Choroid plexus epithelial cell (primary cell): Measurements from ENCODE around the gene FAM24A.
"Not testable (repeated sequence)": the region's sequence is repeated elsewhere in the genome, so short reads cannot be mapped to it uniquely, and the experiment has no call there.

Experiments used
- DNase-seq: peaks from one replicate; pipeline ENCODE4 v3.0.0-alpha.2; 2010; ENCODE audit warnings: low read depth
- H3K4me3 ChIP-seq: 2 replicates; pipeline ENCODE4 v1.5.1; 2011; ENCODE audit warnings: low read depth, mild to moderate bottlenecking, control low read depth, low read length, moderate library complexity
- TF ChIP-seq, protein P1 (sequence below): conservative IDR thresholded peaks from 2 replicates; pipeline ENCODE4 v1.5.1; 2011; ENCODE audit warnings: low read depth, mild to moderate bottlenecking, control low read depth, inconsistent platforms, low read length, moderate library complexity

Gene FAM24A

DNA sequence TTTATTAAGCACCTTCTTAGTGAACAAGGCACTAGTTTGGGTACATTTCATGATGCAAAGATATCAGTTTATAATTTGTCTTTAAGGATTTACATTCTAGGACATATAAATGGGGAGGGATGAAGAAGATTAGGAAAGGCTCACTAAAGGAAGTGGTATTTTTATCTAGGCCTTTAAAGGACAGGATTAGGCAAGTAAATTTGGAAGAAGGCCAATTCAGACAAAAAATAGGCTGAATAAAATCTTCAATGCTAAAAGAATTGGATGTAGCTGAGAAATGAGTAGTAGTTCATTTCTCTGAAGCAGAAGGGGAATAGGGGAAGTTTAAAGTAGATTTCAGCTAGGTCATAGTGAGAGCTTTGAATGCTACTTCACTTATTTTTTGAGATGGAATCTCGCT lies 26.2 kb upstream of the FAM24A start:
- TF ChIP-seq, protein P1, sequence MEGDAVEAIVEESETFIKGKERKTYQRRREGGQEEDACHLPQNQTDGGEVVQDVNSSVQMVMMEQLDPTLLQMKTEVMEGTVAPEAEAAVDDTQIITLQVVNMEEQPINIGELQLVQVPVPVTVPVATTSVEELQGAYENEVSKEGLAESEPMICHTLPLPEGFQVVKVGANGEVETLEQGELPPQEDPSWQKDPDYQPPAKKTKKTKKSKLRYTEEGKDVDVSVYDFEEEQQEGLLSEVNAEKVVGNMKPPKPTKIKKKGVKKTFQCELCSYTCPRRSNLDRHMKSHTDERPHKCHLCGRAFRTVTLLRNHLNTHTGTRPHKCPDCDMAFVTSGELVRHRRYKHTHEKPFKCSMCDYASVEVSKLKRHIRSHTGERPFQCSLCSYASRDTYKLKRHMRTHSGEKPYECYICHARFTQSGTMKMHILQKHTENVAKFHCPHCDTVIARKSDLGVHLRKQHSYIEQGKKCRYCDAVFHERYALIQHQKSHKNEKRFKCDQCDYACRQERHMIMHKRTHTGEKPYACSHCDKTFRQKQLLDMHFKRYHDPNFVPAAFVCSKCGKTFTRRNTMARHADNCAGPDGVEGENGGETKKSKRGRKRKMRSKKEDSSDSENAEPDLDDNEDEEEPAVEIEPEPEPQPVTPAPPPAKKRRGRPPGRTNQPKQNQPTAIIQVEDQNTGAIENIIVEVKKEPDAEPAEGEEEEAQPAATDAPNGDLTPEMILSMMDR = no peak
- peak; percentile 33 for DNase-seq
- no peak overlapping the region for H3K4me3 ChIP-seq

DNA sequence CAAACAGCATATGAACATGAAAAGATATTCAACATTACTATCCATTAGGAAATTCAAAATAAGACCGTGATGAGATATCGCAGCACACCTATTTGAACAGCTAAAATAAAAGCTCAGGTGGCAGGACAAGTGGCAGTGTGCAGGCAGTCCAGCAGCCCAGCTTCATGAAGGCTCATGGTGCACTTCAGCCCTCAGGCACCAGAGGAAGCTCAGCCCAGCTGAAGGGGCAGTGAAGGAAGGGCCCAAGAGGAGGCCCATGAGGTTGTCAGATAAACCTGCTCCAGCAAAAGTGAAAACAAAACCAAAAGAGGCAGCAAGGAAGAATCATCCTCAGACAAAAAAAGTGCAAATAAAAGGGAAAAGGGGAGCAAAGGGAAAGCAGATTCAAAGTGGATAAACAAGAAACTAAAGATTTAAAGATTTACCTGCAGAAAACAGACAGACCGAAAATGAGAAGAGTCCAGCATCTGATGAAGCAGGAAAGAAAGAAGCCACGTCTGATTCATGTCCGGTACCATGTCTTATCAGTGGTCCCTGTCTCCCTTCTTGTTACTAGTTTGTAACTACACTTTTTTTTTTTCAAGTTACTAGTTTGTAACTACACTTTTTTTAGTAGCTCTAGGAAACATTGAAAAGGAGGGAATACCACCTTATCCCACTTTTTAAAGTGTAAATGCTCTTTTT lies 16.0 kb upstream of the FAM24A start:
- TF ChIP-seq, protein P1 = no peak
- DNase-seq = no peak
- H3K4me3 ChIP-seq = no peak overlapping the region

DNA sequence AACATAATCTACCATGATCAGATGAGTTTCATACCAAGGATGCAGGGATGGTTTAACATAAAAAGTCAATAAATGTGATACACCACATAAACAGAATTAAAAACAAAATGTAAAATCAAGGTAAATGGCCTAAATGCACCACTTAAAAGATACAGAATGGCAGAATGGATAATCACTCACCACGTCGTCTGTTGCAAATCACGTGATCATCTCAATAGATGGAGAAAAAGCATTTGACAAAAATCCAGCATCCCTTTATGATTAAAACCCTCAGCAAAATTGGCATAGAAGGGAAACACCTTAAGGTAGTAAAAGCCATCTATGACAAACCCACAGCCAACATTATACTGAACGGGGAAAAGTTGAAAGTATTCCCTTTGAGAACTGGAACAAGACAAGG lies 6.5 kb upstream of the FAM24A start:
- DNase-seq, H3K4me3 ChIP-seq: not testable (repeated sequence)

DNA sequence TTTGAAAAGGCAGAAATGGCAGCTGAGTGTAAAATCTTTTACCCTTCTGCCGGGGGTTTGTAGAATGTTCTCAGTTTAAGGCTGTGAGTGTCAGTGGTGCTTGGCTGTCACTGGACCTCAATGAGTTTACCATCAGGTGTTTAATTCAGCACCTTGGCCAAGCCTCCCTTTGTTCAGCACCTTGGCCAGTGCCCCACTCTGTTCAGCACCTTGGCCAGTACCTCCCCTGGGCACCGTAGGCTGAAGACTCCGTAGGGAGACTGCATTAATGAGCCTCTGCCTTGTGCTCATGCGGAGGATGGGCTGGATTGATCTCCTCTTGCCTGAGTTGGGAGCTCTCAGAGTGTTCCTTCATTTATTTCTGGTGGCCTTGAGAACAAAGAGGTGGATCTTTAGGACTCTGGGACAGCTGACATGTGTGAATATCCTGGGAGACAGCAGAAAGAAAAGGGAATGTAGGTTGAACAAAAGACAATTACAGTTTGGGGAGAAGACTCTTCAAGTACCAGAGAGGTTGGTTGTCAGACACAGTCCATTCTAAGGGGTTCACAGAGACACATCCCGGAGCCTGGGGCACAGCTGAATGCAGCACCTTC lies 1.6 kb downstream of the FAM24A start:
- peak; percentile 71 for DNase-seq
- TF ChIP-seq, protein P1 = no peak

DNA sequence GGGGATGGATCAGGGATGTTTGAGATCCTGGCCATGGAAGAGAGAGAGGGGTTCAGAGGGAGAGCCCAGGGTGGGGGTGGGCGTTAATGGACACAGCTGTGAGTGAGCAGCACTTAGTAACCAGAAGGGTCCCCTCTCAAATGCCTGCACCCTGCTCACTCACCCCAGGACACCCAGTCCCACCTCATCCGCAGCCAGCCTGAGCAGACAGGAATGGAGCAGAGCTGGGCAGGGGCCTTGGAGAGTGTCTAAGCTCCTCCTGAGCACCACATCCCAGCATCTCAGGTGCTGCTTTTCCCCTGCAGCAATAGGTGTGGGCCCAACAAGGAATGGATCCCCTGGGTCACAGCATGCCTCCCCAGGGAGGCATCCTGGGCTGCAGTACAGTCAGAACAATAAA lies 5.3 kb downstream of the FAM24A start:
- no peak for DNase-seq
- no peak overlapping the region for H3K4me3 ChIP-seq
- TF ChIP-seq, protein P1 = no peak

More for the DNA sequence above, 1.6 kb downstream of the FAM24A start:
- H3K4me3 ChIP-seq = no peak overlapping the region

DNA sequence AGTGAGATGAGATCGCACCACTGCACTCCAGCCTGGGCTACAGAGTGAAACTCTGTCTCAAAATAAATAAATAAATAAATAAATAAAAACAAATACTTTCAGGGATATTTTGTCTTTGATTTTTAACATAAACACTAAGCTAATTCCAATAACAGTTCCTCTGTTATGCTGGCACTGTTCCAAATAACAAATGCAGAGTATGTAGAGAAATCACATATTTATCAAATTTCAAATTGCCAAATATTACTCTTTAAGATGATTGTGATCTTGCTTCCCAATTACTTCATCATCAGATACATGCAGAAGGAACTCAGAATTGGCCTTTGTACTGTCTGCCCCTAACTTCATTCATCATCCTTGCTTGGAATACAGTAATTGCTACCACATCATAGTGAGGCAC lies 19.7 kb downstream of the FAM24A start:
- TF ChIP-seq, protein P1 = no peak
- DNase-seq = no peak
- no peak overlapping the region for H3K4me3 ChIP-seq

DNA sequence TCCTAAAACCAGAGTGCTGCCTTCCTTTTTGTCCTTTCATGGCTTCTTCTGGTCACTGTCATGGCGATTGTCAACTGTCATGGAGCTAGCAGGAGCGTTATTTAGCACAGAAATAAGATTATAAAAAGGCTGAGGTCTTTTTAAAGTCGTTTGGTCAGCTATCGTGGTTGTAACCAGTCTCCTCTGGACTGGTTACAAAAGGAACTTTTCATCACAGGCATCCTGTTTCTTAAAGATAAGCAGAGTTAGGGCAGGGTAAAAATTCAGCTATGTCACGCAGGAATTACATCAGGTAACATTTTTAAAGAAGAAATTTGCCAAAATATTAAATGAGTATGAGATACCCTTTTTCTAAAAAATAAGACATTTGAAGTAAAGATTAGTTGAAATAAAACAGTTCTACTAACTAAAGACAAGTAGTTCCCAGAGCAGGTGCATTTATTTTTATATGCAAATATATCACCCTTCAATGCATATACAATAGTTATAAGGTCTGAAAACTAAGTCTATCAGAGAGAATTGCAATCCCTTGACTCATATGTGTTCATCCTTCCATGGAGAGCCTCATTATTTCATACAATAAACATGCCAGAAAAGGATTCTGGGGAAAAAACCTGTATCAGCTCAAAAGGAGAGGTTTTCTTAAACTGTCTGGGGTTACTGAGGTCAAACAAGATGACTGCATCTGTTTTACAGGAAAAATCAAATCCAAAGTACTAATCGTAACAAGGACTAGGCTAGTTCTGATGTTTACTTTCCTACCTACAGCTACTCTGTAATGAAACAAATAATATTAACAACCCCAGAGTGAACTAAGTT lies 20.9 kb downstream of the FAM24A start:
- TF ChIP-seq, protein P1 = no peak
- peak; percentile 18 for DNase-seq

More for the DNA sequence above, 20.9 kb downstream of the FAM24A start:
- H3K4me3 ChIP-seq = no peak overlapping the region
